Lower leg skin (tissue), 4 donors: ENCODE results near the gene ARFIP1. TPM values are rescaled to one million over a fixed set of nuclear protein-coding genes. Genes with fewer than 3 reads are reported as not detected.

Experiments used
- DNase-seq, 2 donors: peaks; one replicate each; pipeline ENCODE4 v3.0.0-alpha.2; 2019; ENCODE audit warnings: low spot score in 2 of 2
- H3K4me3 ChIP-seq: fragments of 200-600 bp; sonication (generic); 2 replicates; pipeline ENCODE4 v1.5.1; 2017; ENCODE audit warnings: mild to moderate bottlenecking, low read depth; ENCODE audit not compliant: poor library complexity, severe bottlenecking
- CTCF ChIP-seq, 3 donors: fragments of 450-650 bp; IDR thresholded peaks; one replicate each; pipeline ENCODE4 v1.5.1; 2016; ENCODE audit warnings: antibody characterized with exemption in 3 of 3, mild to moderate bottlenecking in 3 of 3, moderate library complexity in 2 of 3
- POLR2A ChIP-seq, 2 donors: fragments of 450-650 bp; IDR thresholded peaks; one replicate each; pipeline ENCODE4 v1.6.1; 2016 to 2017; ENCODE audit warnings: antibody characterized with exemption in 2 of 2, mild to moderate bottlenecking in 1 of 2, moderate library complexity in 1 of 2
- WGBS, 2 donors: methylation state at CpG; one replicate each; pipeline ENCODE4 v1.1.5; 2018; 5-methylcytosine and 5-hydroxymethylcytosine counted together
- intact Hi-C: fragments of 100-400 bp; cut with DNase I; formaldehyde crosslinking; loops from one replicate; pipeline ENCODE4 v1.15.0; 2023; ENCODE audit warnings: low total_unique reads
- total RNA-seq, 4 donors: library from RNA; depleted of rRNA; stranded (reverse); fragments of >200 nt; gene quantifications; one replicate each; pipeline ENCODE4 v1.1.0, GENCODE V29; 2016

Gene ARFIP1
- total RNA-seq, 4 donors from 2014 or later = 21.3 to 36.1 (median 33.2) TPM

DNA sequence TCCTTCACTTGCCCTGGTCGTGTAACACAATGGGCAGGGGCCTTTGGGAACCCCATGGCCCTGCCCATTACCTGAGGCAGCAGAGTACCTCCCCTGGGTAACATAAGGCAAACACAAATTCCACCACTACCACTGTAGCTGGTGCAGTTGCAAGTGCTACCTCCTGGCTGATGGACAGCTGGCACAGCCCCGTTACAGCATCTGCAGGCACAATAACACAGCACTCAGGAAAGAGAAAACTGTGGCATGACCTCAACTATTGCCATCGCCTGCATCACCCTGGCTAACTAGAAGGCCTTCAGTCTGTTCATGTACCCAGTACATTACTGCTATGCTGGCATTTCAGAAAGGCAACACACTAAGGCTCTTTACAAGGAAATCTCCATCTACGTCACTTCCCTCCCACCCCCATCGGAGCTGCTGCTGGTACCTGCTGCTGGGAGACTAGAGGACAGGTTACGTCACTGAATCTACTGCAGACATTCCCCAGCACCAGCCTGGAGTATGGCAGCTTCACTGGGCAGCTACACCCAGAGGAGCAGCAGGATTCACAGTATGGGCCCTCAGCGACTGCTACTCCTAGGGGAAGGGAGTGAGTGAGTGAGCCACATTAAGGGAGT, 39.4 kb downstream of the ARFIP1 start:
- TF ChIP-seq POLR2A (IDR thresholded peaks at IDR 0.05) (no peak), CTCF (IDR thresholded peaks at IDR 0.05) (no peak)
- H3K4me3 ChIP-seq = no peak overlapping the region
- intact Hi-C loops = no loop called here
- 93 to 98% methylated on average over 7 of the region's 7 CpGs for WGBS, 2 donors
- no peak for DNase-seq

GRCh38 chr4:152820073-152820472, 40.3 kb downstream of the ARFIP1 start:
- intact Hi-C loops = no loop called here
- TF ChIP-seq POLR2A (IDR thresholded peaks at IDR 0.05) (no peak), CTCF (IDR thresholded peaks at IDR 0.05) (no peak)
- no peak overlapping the region for H3K4me3 ChIP-seq
- no peak for DNase-seq
- WGBS, 2 donors = 92 to 94% methylated on average over 2 of the region's 2 CpGs

DNA sequence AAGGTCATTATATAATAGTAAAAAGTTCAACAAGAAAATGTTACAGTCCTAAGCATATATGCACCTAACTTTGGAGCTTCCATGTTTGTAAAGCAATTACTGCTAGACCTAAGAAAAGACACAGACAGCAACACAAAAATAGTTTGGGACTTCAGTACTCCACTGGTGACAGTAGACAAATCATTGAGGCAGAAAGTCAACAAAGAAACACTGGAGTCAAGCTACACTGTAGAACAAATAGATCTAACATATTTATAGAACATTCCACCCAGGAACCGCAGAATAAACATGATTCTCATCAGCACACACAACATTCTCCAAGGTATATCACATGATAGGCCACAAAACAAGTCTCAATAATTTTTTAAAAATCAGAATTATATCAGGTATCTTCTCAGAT, 42.6 kb downstream of the ARFIP1 start:
- intact Hi-C loops = no loop called here
- no peak overlapping the region for H3K4me3 ChIP-seq
- 88 to 95% methylated on average over 1 of the region's 1 CpG for WGBS, 2 donors
- DNase-seq = no peak
- TF ChIP-seq POLR2A (IDR thresholded peaks at IDR 0.05) = no peak
- TF ChIP-seq CTCF (IDR thresholded peaks at IDR 0.05) = no peak

DNA sequence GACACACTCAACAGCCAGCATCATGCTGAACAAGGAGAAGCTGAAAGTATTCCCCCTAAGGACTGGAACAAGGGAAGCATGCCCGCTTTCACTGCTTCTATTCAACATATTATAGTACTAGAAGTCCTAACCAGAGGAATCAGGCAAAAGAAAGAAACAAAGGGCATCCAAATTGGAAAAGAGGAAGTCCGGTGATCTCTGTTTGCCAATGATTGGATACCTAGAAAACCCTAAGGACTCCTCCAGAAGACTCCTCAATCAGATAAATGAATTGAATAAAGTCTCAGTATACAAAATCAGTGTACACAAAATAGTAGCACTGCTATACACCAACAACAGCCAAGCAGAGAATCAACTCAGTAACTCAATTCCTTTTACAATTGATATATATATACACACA, 44.8 kb downstream of the ARFIP1 start:
- DNase-seq = no peak
- no peak overlapping the region for H3K4me3 ChIP-seq
- intact Hi-C loops = no loop called here
- TF ChIP-seq CTCF (IDR thresholded peaks at IDR 0.05) (no peak), POLR2A (IDR thresholded peaks at IDR 0.05) (no peak)
- 97 to 98% methylated on average over 2 of the region's 2 CpGs for WGBS, 2 donors

DNA sequence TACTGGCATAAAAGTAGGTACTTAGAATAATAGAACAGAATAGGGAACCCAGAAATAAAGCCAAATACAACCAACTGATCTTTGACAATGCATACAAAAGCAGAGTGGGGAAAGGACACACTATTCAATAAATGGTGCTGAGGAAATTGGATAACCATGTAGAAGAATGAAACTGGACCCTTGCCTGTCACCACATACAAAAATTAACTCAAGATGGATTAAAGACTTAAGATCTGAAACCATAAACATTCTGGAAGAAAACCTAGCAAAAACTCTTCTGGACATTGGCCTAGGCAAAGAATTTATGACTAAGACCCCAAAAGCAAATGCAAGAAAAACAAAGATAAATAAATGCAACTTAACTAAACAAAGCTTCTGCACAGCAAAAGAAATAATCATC, 45.6 kb downstream of the ARFIP1 start:
- no peak overlapping the region for H3K4me3 ChIP-seq
- DNase-seq = no peak
- intact Hi-C loops = no loop called here
- TF ChIP-seq POLR2A (IDR thresholded peaks at IDR 0.05) = no peak
- no peak for TF ChIP-seq CTCF (IDR thresholded peaks at IDR 0.05)

DNA sequence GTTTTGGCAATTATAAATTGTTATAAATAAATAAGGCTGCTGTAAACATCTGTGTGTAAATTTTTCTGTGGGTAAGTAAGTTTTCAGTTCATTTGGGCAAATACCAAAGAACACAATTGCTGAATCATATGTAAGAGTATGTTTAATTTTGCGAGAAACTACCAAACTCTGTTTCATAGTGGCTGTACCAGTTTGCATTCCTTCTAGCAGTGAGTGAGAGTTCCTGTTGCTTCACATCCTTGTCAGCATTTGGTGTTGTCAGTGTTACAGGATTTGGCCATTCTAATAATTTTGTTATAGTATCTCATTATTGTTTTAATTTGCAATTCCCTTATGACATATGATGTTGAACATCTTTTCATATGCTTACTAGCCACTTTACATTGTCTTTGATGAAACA, 48.4 kb downstream of the ARFIP1 start:
- TF ChIP-seq CTCF (IDR thresholded peaks at IDR 0.05) (no peak), POLR2A (IDR thresholded peaks at IDR 0.05) (no peak)
- intact Hi-C loops = no loop called here
- WGBS, 2 donors = 93 to 97% methylated on average over 1 of the region's 1 CpG
- no peak for DNase-seq
- no peak overlapping the region for H3K4me3 ChIP-seq
